Measurements from ENCODE around the gene UBE2B.

DNA sequence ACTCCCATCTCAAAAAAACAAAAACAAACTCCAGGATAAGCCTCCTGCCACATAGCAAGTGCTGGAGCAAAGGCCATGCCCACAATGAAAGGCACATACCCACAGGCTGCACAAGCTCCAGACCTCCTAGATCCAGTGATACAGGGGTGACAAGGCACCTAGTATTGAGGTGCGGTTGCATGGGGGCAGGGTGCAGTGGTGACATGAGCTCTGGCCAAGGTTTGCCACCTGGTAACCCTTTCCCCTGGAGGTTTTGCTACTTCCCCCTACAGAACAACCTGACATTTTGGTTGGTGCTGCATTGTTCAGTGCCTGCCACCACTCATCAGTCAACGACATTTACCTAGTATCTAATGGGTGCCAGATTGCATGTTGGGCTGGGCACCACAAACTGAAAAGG lies 25.8 kb downstream of the UBE2B start:
- TF ChIP-seq ZSCAN16 (tag by site-specific recombination; IDR thresholded peaks at IDR 0.05) = no peak
- TF ChIP-seq, protein P1, sequence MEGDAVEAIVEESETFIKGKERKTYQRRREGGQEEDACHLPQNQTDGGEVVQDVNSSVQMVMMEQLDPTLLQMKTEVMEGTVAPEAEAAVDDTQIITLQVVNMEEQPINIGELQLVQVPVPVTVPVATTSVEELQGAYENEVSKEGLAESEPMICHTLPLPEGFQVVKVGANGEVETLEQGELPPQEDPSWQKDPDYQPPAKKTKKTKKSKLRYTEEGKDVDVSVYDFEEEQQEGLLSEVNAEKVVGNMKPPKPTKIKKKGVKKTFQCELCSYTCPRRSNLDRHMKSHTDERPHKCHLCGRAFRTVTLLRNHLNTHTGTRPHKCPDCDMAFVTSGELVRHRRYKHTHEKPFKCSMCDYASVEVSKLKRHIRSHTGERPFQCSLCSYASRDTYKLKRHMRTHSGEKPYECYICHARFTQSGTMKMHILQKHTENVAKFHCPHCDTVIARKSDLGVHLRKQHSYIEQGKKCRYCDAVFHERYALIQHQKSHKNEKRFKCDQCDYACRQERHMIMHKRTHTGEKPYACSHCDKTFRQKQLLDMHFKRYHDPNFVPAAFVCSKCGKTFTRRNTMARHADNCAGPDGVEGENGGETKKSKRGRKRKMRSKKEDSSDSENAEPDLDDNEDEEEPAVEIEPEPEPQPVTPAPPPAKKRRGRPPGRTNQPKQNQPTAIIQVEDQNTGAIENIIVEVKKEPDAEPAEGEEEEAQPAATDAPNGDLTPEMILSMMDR (tag by site-specific recombination; IDR thresholded peaks at IDR 0.05) = no peak
- no peak for TF ChIP-seq ZNF121 (tag by site-specific recombination; IDR thresholded peaks at IDR 0.05)
- TF ChIP-seq, protein P2, sequence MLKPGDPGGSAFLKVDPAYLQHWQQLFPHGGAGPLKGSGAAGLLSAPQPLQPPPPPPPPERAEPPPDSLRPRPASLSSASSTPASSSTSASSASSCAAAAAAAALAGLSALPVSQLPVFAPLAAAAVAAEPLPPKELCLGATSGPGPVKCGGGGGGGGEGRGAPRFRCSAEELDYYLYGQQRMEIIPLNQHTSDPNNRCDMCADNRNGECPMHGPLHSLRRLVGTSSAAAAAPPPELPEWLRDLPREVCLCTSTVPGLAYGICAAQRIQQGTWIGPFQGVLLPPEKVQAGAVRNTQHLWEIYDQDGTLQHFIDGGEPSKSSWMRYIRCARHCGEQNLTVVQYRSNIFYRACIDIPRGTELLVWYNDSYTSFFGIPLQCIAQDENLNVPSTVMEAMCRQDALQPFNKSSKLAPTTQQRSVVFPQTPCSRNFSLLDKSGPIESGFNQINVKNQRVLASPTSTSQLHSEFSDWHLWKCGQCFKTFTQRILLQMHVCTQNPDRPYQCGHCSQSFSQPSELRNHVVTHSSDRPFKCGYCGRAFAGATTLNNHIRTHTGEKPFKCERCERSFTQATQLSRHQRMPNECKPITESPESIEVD (tag by site-specific recombination; IDR thresholded peaks at IDR 0.05) = no peak
- no peak for TF ChIP-seq ZNF174 (tag by site-specific recombination; IDR thresholded peaks at IDR 0.05)
- TF ChIP-seq ZBTB21 (tag by site-specific recombination; IDR thresholded peaks at IDR 0.05) = no peak
- TF ChIP-seq, protein P3, sequence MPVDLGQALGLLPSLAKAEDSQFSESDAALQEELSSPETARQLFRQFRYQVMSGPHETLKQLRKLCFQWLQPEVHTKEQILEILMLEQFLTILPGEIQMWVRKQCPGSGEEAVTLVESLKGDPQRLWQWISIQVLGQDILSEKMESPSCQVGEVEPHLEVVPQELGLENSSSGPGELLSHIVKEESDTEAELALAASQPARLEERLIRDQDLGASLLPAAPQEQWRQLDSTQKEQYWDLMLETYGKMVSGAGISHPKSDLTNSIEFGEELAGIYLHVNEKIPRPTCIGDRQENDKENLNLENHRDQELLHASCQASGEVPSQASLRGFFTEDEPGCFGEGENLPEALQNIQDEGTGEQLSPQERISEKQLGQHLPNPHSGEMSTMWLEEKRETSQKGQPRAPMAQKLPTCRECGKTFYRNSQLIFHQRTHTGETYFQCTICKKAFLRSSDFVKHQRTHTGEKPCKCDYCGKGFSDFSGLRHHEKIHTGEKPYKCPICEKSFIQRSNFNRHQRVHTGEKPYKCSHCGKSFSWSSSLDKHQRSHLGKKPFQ (tag by site-specific recombination; IDR thresholded peaks at IDR 0.05) = no peak
- TF ChIP-seq, protein P4, sequence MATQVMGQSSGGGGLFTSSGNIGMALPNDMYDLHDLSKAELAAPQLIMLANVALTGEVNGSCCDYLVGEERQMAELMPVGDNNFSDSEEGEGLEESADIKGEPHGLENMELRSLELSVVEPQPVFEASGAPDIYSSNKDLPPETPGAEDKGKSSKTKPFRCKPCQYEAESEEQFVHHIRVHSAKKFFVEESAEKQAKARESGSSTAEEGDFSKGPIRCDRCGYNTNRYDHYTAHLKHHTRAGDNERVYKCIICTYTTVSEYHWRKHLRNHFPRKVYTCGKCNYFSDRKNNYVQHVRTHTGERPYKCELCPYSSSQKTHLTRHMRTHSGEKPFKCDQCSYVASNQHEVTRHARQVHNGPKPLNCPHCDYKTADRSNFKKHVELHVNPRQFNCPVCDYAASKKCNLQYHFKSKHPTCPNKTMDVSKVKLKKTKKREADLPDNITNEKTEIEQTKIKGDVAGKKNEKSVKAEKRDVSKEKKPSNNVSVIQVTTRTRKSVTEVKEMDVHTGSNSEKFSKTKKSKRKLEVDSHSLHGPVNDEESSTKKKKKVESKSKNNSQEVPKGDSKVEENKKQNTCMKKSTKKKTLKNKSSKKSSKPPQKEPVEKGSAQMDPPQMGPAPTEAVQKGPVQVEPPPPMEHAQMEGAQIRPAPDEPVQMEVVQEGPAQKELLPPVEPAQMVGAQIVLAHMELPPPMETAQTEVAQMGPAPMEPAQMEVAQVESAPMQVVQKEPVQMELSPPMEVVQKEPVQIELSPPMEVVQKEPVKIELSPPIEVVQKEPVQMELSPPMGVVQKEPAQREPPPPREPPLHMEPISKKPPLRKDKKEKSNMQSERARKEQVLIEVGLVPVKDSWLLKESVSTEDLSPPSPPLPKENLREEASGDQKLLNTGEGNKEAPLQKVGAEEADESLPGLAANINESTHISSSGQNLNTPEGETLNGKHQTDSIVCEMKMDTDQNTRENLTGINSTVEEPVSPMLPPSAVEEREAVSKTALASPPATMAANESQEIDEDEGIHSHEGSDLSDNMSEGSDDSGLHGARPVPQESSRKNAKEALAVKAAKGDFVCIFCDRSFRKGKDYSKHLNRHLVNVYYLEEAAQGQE (tag by site-specific recombination; IDR thresholded peaks at IDR 0.05) = no peak
- TF ChIP-seq KLF16 (tag by site-specific recombination; IDR thresholded peaks at IDR 0.05) = no peak
- TF ChIP-seq ZNF777 (tag by site-specific recombination; IDR thresholded peaks at IDR 0.05; ENCODE audit: borderline replicate concordance) = no peak

Data from HEK293 (cell line).